Neural cell (in vitro differentiated cells): ENCODE data around the gene KCNK10.

ENCODE experiments used
- CTCF ChIP-seq: fragments of 450-650 bp; IDR thresholded peaks from 2 replicates; pipeline ENCODE4 v1.5.1; 2014; ENCODE audit warnings: antibody characterized with exemption, mild to moderate bottlenecking, moderate library complexity; ENCODE audit not compliant: poor library complexity, severe bottlenecking
- EP300 ChIP-seq: fragments of 450-650 bp; conservative IDR thresholded peaks from 2 replicates; pipeline ENCODE4 v1.6.1; 2014; ENCODE audit warnings: antibody characterized with exemption, mild to moderate bottlenecking, moderate library complexity; ENCODE audit not compliant: poor library complexity, severe bottlenecking
- EZH2 ChIP-seq: fragments of 200-600, 300-800 bp; shearing (Covaris generic), sonication (generic); IDR thresholded peaks from 2 replicates; pipeline ENCODE4 v1.6.1; 2014; ENCODE audit warnings: antibody characterized with exemption, low read length, borderline replicate concordance, mild to moderate bottlenecking; ENCODE audit not compliant: insufficient read depth, poor library complexity, severe bottlenecking
- MXI1 ChIP-seq: fragments of 450-650 bp; conservative IDR thresholded peaks from 2 replicates; pipeline ENCODE4 v1.6.1; 2014; ENCODE audit warnings: antibody characterized with exemption, mild to moderate bottlenecking; ENCODE audit not compliant: poor library complexity, severe bottlenecking
- POLR2AphosphoS5 ChIP-seq: IDR thresholded peaks from 2 replicates; pipeline ENCODE4 v1.6.1; 2012
- REST ChIP-seq: IDR thresholded peaks from 2 replicates; pipeline ENCODE4 v1.6.1; 2012; ENCODE audit warnings: borderline replicate concordance
- SMC3 ChIP-seq: fragments of 450-650 bp; conservative IDR thresholded peaks from 2 replicates; pipeline ENCODE4 v1.6.1; 2014; ENCODE audit warnings: antibody characterized with exemption, mild to moderate bottlenecking, moderate library complexity; ENCODE audit not compliant: poor library complexity
- TAF1 ChIP-seq: IDR thresholded peaks from 2 replicates; pipeline ENCODE4 v1.6.1; 2012; ENCODE audit warnings: low read depth

- TF ChIP-seq SMC3 (no peak), CTCF (no peak), POLR2AphosphoS5 (no peak), MXI1 (no peak), EP300 (no peak), TAF1 (no peak), EZH2 (no peak), REST (no peak)
Observed at GRCh38 chr14:88266474-88266873, 56.6 kb downstream of the KCNK10 start.
